ENCODE data around the gene BCL10.

Gene BCL10

DNA sequence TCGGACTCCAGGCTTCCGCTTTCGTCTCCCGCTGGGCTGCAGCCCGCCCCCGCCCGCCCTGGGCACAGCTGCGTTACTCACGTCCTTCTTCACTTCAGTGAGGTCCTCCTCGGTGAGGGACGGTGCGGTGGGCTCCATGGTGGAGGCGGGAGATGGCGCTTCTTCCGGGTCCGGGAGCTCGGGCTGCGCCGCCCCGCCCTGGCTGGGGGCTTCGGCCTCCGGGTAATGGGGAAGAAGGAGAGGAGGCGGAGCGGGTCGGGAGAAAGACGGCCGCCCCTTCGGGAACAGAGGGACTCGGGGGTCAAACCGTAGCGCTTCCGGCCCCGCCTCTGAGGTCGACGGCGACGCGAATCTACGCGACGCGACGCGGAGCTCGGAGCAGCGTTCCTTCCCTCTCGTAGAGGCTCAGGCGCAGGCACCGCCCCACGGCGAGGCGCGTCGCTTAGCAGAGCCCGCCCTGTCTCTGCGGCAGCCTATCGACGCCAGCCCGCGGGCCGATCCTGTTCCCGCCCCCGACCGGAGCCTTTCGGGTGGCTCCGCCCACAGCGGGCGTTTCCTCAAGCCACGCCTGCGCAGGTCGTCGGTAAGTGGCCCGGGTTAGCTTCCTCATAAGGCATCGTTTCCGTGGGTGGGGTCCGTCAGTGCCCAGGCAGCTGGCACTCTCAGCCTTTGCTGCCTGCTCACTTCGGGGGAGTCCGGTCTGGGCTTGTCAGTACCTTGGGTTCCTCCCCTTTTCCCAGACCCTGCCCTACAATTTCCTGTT lies at the start of gene BCL10:
TSS of gene BCL10 (minus strand) at position 418 of the 763 bp plus-strand sequence. CDS start at position 138, 280 bp downstream.
- peak; percentile 95 to 98 for DNase-seq (ENCODE audit: extremely low read depth in 1 of 2, low read depth in 1 of 2)

DNA sequence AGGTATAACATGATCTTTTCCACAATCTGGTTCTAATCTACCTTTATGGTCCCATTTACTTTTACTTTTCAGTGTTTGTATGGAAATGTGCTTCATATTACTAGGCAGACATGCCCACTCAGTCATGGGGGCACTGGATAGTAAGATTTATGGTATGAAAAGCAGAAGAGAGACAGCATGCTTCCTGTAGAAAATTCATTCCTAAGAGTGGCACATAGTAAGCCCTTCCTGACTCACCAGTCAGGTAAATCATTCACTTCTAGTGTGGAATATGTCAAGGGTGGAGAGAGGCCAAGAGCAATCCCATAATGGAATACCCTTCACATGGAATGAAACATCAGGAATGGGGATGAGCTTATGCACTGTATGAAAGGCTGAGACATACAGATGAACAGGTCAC lies 49.5 kb upstream of the BCL10 start:
- no peak for DNase-seq (ENCODE audit: extremely low read depth in 1 of 2, low read depth in 1 of 2)

DNA sequence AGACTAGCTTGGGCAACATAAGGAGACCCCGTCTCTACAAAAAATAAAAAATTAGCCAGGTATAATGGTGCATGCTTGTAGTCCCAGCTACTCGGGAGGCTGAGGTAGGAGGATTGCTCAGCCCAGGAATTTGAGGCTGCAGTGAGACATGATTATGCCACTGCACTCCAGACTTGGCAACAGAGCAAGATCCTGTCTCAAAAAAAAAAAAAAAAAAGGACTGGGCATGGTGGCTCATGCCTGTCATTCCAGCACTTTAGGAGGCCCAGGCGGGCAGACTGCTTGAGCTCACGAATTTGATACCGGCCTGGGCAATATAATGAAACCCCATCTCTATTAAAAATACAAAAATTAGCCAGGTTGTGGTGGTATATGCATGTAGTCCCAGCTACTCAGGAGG lies 47.3 kb upstream of the BCL10 start:
- DNase-seq (ENCODE audit: extremely low read depth in 1 of 2, low read depth in 1 of 2), result no peak

DNA sequence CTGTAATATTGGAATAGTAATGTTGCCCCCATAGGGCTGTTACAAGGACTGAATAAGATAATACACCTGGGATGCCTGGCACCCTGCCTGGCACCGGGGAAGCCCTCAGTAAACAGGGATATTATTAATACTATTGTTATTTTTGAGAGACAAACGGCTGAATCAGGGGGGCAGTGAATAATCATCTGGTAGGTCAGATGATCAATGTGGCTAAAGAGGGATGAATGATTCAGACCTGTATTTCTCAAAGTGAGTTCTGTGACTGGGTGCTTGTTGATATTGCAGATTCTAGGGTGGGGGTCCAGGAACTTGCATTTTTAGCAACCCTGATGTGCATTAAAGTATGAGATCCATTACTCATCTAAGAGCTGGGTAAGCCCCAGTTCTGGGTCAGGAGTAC lies 46.2 kb upstream of the BCL10 start:
- no peak for DNase-seq (ENCODE audit: extremely low read depth in 1 of 2, low read depth in 1 of 2)

DNA sequence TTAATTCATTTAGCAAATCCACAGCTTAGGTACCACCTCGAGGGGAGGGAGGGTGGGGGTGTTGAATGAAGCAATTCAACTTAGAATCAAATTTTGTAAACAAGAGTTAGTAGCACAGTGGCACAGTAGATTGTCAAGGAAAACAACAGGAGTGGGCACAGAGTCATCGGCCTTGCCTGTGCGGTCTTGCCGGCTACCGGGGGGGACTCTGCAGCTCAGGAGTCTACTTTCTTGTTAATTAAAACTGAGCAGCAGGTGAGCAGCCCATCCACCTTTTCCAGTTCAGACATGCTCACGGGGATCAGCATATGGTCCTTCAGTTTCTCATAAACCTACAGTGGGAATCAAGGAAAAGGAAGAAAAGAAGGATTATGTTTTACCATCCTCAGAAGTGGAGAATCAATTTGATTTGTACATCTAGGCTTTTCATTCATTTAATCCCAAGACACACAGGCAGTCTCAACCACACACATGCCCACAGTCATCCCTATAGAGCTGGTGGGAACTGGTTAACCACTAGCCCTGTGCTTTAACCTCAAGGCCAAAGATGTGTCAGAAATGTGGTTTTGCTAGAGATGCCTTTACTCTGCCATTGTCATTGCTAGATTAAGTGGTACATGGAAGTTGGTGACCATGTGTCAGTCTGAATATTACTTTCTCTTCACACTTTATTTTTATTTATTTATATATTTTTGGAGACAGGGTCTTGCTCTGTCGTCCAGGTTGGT lies 45.0 kb upstream of the BCL10 start:
- DNase-seq (ENCODE audit: extremely low read depth in 1 of 2, low read depth in 1 of 2), result peak; percentile 9 to 34

DNA sequence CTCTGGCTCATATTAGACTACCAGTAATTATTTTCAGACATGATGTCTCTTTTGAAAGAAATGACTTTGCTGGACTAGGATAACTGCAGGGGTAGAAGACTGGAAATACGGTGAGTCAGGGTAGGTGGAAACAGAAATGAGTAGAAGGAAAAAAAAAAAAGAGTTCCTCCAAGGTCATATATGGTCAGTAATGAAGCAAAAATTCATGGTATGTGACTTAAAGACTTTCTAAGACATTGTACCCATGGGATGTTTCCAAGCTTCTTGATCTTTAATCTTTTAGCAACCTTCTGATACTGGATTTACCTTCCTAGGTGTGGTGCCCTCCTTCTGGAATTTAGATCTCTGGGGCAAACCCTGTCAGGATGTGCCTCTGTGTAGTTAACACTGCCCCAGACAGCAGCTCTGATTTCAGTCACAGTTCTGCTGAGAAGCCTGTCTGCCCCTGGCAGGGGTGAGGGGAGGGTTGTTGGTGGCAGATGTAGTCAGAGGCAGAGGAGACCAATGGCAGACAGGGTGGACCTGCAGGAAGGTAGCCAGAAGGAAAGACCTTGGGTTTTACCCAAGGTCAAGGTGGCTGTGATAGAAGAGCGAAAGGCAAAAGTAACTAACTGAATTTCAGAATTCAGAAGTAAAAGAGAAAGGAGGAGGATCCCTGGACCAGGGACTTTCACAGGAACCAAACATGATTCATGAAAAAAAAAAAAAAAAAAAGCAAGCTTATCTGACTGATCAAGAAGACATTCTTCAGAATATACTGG lies 44.1 kb upstream of the BCL10 start:
- DNase-seq (ENCODE audit: extremely low read depth in 1 of 2, low read depth in 1 of 2), result no peak

DNA sequence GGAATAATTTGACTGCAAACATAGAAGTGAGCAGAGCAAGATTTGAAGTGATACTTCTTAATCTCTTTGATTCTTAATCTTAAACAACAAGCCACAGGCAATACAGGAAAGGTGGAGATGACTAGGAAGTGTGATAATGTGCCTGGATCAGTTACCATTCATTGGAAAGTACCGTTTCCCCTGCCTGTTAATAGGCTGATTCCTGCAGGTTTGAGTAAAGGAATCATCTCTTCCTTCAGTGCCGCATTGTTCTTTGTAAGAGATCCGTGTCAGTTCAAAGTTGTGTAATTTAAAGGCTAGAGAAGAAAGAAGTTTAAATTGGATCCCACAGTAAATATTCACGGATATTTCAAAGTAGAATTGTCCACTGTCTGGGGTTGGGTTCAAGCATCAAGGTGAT lies 43.5 kb upstream of the BCL10 start:
- DNase-seq (ENCODE audit: extremely low read depth in 1 of 2, low read depth in 1 of 2), result no peak

DNA sequence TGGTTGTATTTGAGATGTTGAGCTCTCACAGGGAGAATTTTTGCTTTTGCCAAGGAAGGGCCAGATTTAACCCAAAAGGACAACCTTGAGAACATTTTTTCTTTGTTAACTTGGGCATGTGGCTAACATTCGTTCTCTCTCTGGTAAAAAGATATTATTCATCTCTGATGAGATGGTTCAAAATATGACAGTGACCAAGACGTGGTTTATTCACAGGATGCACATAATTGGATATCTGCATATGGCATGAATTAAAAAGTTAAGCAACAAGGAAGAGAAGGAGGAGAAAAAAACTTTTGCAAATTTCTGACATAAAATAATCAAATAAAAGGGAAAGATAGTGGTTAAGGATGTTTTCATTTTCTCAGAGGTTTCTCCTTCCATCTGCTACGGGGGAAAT lies 43.1 kb upstream of the BCL10 start:
- no peak for DNase-seq (ENCODE audit: extremely low read depth in 1 of 2, low read depth in 1 of 2)

DNA sequence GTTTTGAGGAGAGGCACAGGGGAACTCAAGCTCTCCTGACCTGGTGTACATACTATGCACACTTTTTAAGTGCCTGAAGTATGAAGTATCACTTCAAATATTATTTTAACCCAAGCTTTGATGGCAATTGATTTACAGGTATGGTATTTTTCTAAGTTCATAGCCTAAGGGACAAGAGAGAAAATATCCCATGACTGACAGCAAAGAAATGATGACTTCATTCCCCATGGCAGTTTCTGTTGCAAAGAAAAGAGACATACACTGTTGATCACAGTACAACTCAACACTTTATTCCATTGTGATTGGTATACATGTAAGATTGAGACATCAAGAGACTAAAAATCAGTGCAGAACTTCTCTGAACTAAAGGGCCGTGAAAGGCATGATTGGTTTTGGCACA lies 41.8 kb upstream of the BCL10 start:
- no peak for DNase-seq (ENCODE audit: extremely low read depth in 1 of 2, low read depth in 1 of 2)

DNA sequence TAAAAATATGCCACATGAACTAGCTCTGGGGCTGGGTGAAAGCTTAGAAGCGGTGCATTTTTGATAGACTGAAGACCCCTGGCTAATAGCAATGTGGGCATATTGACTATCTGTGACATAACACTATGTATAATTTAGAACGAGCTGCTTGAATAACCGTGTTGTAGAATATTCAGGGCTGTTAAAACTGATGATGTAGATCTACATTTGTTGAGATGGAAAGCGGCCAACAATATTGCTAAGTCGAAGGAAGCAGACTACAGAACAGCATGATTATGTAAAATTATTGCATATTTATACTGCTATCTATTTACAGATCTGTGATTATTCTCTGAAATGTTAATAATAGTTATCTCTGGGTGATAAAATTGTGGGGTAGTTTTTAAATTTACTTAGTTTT lies 41.1 kb upstream of the BCL10 start:
- no peak for DNase-seq (ENCODE audit: extremely low read depth in 1 of 2, low read depth in 1 of 2)

DNA sequence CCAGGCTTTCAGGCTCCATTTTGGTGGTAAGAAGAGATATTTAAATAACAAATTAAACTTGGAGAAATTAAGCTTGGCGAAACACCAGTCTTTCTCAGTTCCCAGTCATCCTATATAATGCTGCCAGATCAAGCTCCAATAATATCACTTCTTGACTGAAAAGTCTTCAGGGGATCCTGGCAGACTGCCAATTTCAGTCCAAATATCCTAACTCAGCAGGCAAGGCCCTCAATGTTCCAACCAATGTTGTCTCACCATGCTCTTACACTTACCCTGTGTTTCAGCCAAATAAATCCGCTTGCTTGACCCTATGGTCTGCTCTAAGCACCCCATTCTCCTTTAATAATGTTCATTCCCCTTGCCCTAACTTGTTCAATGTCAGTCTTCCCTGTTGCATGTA lies 39.9 kb upstream of the BCL10 start:
- DNase-seq (ENCODE audit: extremely low read depth in 1 of 2, low read depth in 1 of 2), result no peak

DNA sequence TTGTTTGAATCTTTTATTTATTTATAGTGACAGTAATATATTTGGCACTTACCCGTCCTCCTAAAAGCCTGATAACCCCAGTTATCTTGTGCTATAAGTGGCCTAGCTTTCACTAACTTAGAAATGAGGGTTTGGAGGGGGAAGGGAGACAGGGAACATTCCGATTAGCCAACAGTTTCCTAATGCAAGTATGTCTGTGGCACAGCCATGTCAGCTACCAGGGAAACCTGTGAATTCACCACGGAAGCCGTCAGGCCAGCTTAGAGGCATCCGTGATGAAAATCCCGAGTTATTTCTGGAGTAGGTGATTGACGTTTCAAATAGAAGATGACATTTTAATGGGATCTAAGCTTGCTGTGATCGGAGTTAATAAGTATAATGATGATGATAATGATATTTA lies 39.4 kb upstream of the BCL10 start:
- DNase-seq (ENCODE audit: extremely low read depth in 1 of 2, low read depth in 1 of 2), result no peak

DNA sequence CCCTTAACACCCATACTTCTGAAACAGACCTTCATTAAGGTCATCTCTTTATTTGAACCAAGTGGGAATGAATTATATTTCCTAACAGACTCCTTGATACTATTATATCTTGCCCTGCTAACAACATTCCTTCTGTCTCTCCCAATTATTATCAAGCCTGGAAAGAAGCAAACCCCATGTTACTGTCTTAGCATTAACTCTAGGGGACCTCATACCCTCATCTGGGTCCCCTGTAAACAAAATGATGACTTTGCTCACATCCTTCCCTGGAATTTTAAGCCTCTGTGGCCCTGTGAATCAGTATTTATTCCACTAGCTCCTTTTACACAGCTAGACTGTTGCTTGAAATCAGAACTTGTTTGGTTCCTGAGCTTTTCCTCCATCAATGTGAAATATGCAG lies 38.3 kb upstream of the BCL10 start:
- no peak for DNase-seq (ENCODE audit: extremely low read depth in 1 of 2, low read depth in 1 of 2)

DNA sequence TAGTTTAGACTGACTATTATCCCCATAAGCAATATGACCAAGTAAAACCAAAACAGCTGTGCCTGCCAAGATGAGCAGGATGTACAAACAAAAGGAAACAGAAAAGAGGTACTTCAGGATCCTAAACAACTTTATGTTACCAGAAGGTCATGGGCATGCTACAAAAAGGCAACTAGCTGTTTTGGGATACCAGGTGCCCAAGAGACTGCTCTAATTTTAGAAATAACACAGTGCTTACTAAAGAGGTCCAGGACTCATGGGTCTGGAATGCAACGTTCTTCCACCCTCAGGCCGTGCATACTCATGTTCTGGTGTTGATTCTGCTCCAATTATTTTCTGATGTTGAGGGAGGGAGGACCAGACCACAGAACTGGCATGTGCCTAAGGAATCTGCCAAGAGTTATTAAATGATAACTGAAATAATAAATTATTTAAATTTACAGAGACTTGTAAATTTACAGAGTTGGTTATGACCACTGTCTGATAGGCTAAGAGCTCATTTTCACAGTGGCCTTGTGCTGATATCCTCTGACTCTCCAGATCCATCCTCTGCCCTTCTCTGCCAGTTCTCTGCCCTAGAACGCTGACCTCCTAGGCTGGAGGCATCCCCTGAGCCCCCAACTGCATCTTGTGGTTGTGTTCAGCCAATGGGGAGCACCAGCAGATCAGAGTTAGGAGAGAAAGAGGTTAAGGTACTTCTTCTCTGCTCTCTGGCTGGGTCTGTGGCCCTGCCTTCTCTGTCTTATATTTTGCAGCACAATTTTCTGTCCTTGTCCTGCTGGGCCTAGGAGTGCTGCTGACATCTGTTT lies 37.7 kb upstream of the BCL10 start:
- DNase-seq (ENCODE audit: extremely low read depth in 1 of 2, low read depth in 1 of 2), result no peak

DNA sequence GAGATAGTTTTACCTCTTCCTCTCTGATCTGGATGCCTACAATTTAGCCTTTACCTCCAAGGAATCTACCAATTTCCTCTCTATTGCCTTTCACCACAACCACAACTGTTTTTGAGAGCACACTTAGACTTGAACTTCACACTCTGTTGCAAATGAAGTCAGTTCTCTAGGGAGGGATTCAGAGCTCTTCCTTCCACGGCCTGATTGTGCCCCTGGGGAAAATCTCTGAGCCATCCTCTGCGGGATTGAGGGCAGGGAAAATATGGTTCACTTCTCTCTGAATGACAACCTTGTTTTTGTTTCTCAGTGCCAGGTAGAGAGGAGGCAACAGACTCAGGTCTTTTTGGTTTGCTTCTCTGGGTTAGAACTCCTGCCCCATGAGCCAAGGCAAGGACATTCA lies 35.4 kb upstream of the BCL10 start:
- no peak for DNase-seq (ENCODE audit: extremely low read depth in 1 of 2, low read depth in 1 of 2)

DNA sequence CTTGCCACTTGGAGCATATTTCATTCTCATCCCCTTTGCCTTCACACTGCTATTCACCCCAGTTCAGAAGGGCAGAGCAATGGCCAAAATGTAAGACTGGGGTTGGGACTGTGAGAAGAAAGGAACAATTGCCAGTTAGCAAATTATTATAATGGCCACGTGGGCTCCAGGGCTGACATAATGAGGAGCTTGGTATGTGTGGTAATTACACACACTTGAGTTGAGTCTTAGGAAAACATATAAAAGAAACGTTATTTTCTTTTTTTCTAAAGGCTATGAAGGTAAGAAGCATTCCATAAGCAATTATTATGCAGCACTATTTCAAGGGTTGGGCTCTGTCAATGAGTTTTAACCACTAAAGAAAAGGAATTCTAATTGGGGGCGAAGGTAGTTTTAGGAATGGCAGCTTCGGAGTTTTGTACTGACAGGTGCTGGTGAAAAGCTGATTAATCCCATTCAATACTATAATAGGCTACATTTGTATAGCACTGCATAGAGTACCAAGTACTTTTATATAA lies 32.5 kb upstream of the BCL10 start:
- DNase-seq (ENCODE audit: extremely low read depth in 1 of 2, low read depth in 1 of 2), result no peak

DNA sequence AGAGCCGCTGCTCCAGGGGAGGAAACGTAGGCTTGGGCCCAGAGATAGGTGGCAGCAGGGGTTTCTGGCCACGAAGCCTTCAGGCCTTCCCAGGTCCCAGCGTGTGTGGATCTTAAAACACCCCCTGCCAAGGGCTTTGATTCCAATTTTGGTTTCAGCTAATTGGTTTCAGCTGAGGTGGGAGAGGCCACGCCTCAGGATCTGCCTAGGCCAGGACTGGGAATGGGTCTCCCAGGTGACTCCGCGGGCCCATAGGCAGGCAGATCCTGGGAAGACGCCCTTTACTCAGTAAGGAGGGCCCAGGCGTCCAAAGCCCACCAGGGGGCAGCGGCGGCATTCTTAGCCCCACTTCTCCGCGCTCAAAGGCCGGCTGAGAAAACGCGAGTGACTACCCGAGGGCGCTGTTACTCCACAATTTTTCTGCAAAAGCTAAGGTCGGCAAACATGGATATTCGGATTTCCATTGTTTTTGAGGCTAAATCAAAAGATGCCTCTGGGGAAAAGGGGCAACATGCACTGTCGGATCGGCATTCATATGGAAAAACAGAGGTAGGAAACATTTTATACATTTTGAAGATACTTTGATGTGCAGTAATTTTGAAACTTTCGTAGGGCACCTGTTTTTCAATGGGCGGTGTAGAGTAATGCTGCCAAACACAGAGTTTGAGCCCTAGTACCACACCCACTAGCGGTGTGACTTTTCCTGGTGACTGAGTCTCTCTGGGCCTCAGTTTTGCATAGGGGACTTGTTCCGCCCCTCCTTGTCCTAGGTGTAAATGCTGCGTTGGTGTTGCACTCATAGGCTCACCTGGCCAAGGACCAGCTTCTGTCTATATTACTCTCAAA lies 31.8 kb upstream of the BCL10 start:
- peak; percentile 27 to 47 for DNase-seq (ENCODE audit: extremely low read depth in 1 of 2, low read depth in 1 of 2)

DNA sequence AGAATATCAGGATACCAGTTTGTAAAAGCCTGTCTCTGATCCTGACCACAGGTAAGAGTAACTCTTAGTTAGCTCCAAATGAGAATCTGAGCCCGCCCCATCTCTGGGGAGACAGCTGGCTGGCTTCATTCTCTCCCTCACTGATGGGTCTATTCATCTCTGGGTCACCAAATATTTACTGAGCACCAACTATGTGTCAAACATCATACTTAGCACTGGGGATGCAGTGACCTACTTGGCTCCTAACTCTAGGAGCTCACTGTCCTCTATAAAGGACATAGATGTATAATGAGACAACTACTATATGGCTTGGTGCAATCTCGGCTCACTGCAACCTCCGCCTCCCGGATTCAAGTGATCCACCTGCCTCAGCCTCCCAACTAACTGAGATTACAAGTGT lies 29.8 kb upstream of the BCL10 start:
- no peak for DNase-seq (ENCODE audit: extremely low read depth in 1 of 2, low read depth in 1 of 2)

DNA sequence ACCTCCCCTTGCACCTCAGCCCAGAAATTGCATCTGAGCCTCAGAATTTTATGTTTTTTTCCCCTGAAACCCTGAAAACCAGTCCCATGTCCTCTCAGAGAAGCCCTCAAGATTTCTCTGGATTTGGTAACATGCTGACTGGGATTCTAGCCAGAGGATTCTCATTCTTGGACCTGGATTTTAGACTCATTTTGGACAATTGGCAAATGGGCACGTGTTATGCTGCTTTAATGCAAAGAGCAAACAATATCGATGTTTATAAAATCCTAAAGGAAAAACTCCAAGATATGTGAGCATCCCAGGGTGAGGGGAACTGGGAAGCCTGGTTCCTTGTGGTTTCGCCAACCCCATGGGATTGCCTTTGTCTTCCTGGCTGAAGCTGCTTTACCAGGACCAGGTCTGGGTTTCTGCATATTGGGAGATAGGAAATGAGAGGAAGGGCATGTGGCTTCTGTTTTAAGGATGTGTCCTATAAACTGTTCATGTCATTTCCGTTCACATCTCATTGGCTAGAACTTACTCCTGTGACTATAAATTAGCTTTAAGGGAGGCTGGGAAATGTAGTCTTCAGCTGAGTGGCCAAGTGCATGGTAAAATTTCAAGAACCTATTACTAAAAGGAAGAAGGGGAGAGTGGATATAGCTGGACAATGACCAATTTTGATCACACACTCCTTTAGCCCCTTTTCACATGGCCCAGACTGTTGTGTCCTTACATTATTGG lies 27.2 kb upstream of the BCL10 start:
- DNase-seq (ENCODE audit: extremely low read depth in 1 of 2, low read depth in 1 of 2), result no peak
